HepG2 (cell line): ENCODE data around the gene MMS19. TPM values are rescaled to one million over a fixed set of nuclear protein-coding genes. Genes with fewer than 3 reads are reported as not detected.
A peak's percentile ranks its signal among the peaks of the same experiment; 100 is the strongest.

Source experiments
- CREM ChIP-seq, 2 experiments: sonication (generic) in 1 of 2; formaldehyde crosslinking in 1 of 2; IDR thresholded peaks; 2 replicates each; pipeline versions ENCODE4 v1.4.0 to v1.6.1; 2016 to 2020; ENCODE audit warnings: antibody characterized with exemption in 1 of 2, mild to moderate bottlenecking in 1 of 2, missing genetic modification reagents in 1 of 2
- CTCF ChIP-seq: sonication (generic); formaldehyde crosslinking; IDR thresholded peaks from 2 replicates; pipeline ENCODE4 v1.5.0; 2020; ENCODE audit warnings: mild to moderate bottlenecking, missing genetic modification reagents, moderate library complexity
- ETV6 ChIP-seq: sonication (generic); formaldehyde crosslinking; conservative IDR thresholded peaks from 2 replicates; pipeline ENCODE4 v1.4.0; 2020; ENCODE audit warnings: missing genetic modification reagents
- FOXA3 ChIP-seq: IDR thresholded peaks from 2 replicates; pipeline ENCODE4 v1.6.1; 2016; ENCODE audit warnings: missing genetic modification reagents, missing compliant biosample characterization
- FUBP1 ChIP-seq: sonication (generic); formaldehyde crosslinking; IDR thresholded peaks from 2 replicates; pipeline ENCODE4 v1.5.1; 2020; ENCODE audit warnings: missing genetic modification reagents, mild to moderate bottlenecking, borderline replicate concordance
- KDM6A ChIP-seq: IDR thresholded peaks from 2 replicates; pipeline ENCODE4 v1.6.1; 2016; ENCODE audit warnings: low read depth
- MEF2D ChIP-seq: sonication (generic); formaldehyde crosslinking; IDR thresholded peaks from 2 replicates; pipeline ENCODE4 v1.5.1; 2020; ENCODE audit warnings: mild to moderate bottlenecking, missing genetic modification reagents
- MEIS2 ChIP-seq: sonication (generic); formaldehyde crosslinking; IDR thresholded peaks from 2 replicates; pipeline ENCODE4 v1.9.0; 2021; ENCODE audit warnings: mild to moderate bottlenecking, missing genetic modification reagents
- MZF1 ChIP-seq: sonication (generic); formaldehyde crosslinking; IDR thresholded peaks from 2 replicates; pipeline ENCODE4 v1.8.1; 2023; ENCODE audit warnings: mild to moderate bottlenecking, missing genetic modification reagents, borderline replicate concordance
- RFXANK ChIP-seq: IDR thresholded peaks from 2 replicates; pipeline ENCODE4 v1.6.1; 2016
- SETDB1 ChIP-seq: sonication (generic); formaldehyde crosslinking; IDR thresholded peaks from 2 replicates; pipeline ENCODE4 v1.5.1; 2020; ENCODE audit warnings: missing genetic modification reagents, mild to moderate bottlenecking, borderline replicate concordance
- SRSF4 ChIP-seq: fragments of 200-400 bp; formaldehyde crosslinking; IDR thresholded peaks from one replicate; pipeline ENCODE4 v1.6.1; 2018; ENCODE audit warnings: mild to moderate bottlenecking, low read depth, low read length, moderate library complexity; ENCODE audit not compliant: poor library complexity, severe bottlenecking
- STAG1 ChIP-seq: sonication (generic); formaldehyde crosslinking; IDR thresholded peaks from 2 replicates; pipeline ENCODE4 v1.4.0; 2020; ENCODE audit warnings: missing genetic modification reagents
- TARDBP ChIP-seq: sonication (generic); formaldehyde crosslinking; IDR thresholded peaks from 2 replicates; pipeline ENCODE4 v1.8.0; 2022; ENCODE audit warnings: mild to moderate bottlenecking, missing genetic modification reagents
- ZFP36L1 ChIP-seq: sonication (generic); formaldehyde crosslinking; IDR thresholded peaks from 2 replicates; pipeline ENCODE4 v1.8.0; 2022; ENCODE audit warnings: mild to moderate bottlenecking, missing genetic modification reagents, moderate library complexity
- ZNF44 ChIP-seq: sonication (generic); formaldehyde crosslinking; IDR thresholded peaks from 2 replicates; pipeline ENCODE4 v1.5.1; 2020; ENCODE audit warnings: mild to moderate bottlenecking, missing genetic modification reagents
- ZNF652 ChIP-seq: IDR thresholded peaks from 2 replicates; pipeline ENCODE4 v1.6.1; 2016; ENCODE audit warnings: low read depth, borderline replicate concordance
- ZNF687 ChIP-seq: sonication (generic); formaldehyde crosslinking; IDR thresholded peaks from 2 replicates; pipeline ENCODE4 v1.5.1; 2020; ENCODE audit warnings: mild to moderate bottlenecking, missing genetic modification reagents, moderate library complexity
- ZNF709 ChIP-seq: sonication (generic); formaldehyde crosslinking; IDR thresholded peaks from 2 replicates; pipeline ENCODE4 v1.5.0; 2020; ENCODE audit warnings: mild to moderate bottlenecking, missing genetic modification reagents
- ZNF790 ChIP-seq: sonication (generic); formaldehyde crosslinking; IDR thresholded peaks from 2 replicates; pipeline ENCODE4 v1.8.0; 2022; ENCODE audit warnings: missing genetic modification reagents, mild to moderate bottlenecking, borderline replicate concordance
- ZNF839 ChIP-seq: sonication (generic); formaldehyde crosslinking; IDR thresholded peaks from 2 replicates; pipeline ENCODE4 v1.4.0; 2020; ENCODE audit warnings: missing genetic modification reagents, mild to moderate bottlenecking, borderline replicate concordance
- ZNF878 ChIP-seq: sonication (generic); formaldehyde crosslinking; IDR thresholded peaks from 2 replicates; pipeline ENCODE4 v1.8.1; 2023; ENCODE audit warnings: mild to moderate bottlenecking, missing genetic modification reagents, moderate library complexity
- ZNF879 ChIP-seq: sonication (generic); formaldehyde crosslinking; IDR thresholded peaks from 2 replicates; pipeline ENCODE4 v1.8.1; 2023; ENCODE audit warnings: missing genetic modification reagents
- polyA plus RNA-seq, 8 experiments: library from polyadenylated mRNA; depleted of rRNA in 3 of 8; stranded (reverse) in 7 of 8; unstranded in 1 of 8; fragments of >200 nt; fragmentation: Illumina TruSeq in 4 of 8; extraction: Trizol in 4 of 8; gene quantifications; 2 replicates each; pipeline versions ENCODE4 v1.2.1 to v1.2.3, GENCODE V29; 2011 to 2016; ENCODE audit warnings: low read depth in 4 of 8, missing spikeins in 1 of 8, mixed read lengths in 1 of 8; ENCODE audit not compliant: insufficient read depth in 1 of 8
- total RNA-seq, 5 experiments: library from RNA; depleted of rRNA; stranded (reverse); fragments of >200 nt; fragmentation: Illumina TruSeq; extraction: Trizol; gene quantifications; 2 replicates each; pipeline ENCODE4 v1.2.3, GENCODE V29; 2016; ENCODE audit warnings: low read depth in 1 of 5

The MMS19 gene
- total and polyA plus RNA-seq, 2 of the 13 experiments (the other 11 are each of a cell fraction or from before 2014, with no cell fraction given), result 76.4 to 107 TPM

- no peak for TF ChIP-seq ZNF687 (CRISPR knock-in tag)
- no peak for TF ChIP-seq FOXA3 (CRISPR knock-in tag)
- no peak for TF ChIP-seq MZF1
- peak; percentile 31; the same call in 1 of the 2 replicates for TF ChIP-seq STAG1 (CRISPR knock-in tag)
- TF ChIP-seq FUBP1 (CRISPR knock-in tag), result 0 out of 2 replicates have a peak, but pooled peaks have one; percentile 32
- no peak for TF ChIP-seq ZNF879 (CRISPR knock-in tag)
- TF ChIP-seq KDM6A (CRISPR knock-in tag), result no peak
- no peak for TF ChIP-seq ZNF790 (CRISPR knock-in tag)
- TF ChIP-seq ZNF709, result no peak
- TF ChIP-seq ZNF44 (CRISPR knock-in tag), result no peak
- TF ChIP-seq SETDB1 (CRISPR knock-in tag), result no peak
- TF ChIP-seq SRSF4, result no peak
- no peak for TF ChIP-seq TARDBP (CRISPR knock-in tag)
- no peak for TF ChIP-seq ZNF839 (CRISPR knock-in tag)
- TF ChIP-seq ZFP36L1, result no peak
- no peak for TF ChIP-seq RFXANK
- TF ChIP-seq ETV6 (CRISPR knock-in tag), result no peak
- TF ChIP-seq ZNF878, result no peak
- no peak for TF ChIP-seq CREM (IDR thresholded peaks at IDR 0.05)
- no peak for TF ChIP-seq CREM (CRISPR knock-in tag; IDR thresholded peaks at IDR 0.05)
- peak; percentile 36; the same call in 1 of the 2 replicates for TF ChIP-seq ZNF652 (CRISPR knock-in tag)
- 0 out of 2 replicates have a peak, but pooled peaks have one; percentile 21 for TF ChIP-seq CTCF
- no peak for TF ChIP-seq MEIS2
- TF ChIP-seq MEF2D, result no peak
These were observed 64.2 kb downstream of the MMS19 start (continued) for GRCh38 chr10:97434055-97434454.
